Naive thymus-derived CD4-positive, alpha-beta T cell (primary cell): Measurements from ENCODE around the gene EIF2B5. TPM values are rescaled to one million over a fixed set of nuclear protein-coding genes. Genes with fewer than 3 reads are reported as not detected.
A peak's percentile ranks its signal among the peaks of the same experiment; 100 is the strongest.

Experiments used
- ATAC-seq: fragments of 150-1000 bp; cut with Tn5 transposase; 2 replicates; pipeline ENCODE4 v1.10.0; 2021; ENCODE audit warnings: mild to moderate bottlenecking, moderate library complexity
- CTCF ChIA-PET: fragments of 350-600 bp; sonication (Branson Sonifier 250); formaldehyde crosslinking; loops from one replicate; lab custom pipeline; 2021; ENCODE audit warnings: antibody characterized with exemption; lab: Charles Lee
- POLR2A ChIA-PET: fragments of 350-600 bp; sonication (Branson Sonifier 250); formaldehyde crosslinking; loops from one replicate; lab custom pipeline; 2021; ENCODE audit warnings: antibody characterized with exemption, inconsistent platforms; lab: Charles Lee
- DNase-seq, 9 donors: peaks; one replicate each; pipeline versions ENCODE4 v3.0.0 to v3.0.0-alpha.2; 2020 to 2022; ENCODE audit warnings: mixed read lengths in 1 of 9
- H3K27ac ChIP-seq: one replicate; pipeline ENCODE4 v1.7.0; 2013; ENCODE audit warnings: mild to moderate bottlenecking, low read depth, low read length, moderate library complexity
- H3K27me3 ChIP-seq, 2 donors: one replicate each; pipeline ENCODE4 v1.7.0; 2013; ENCODE audit warnings: low read length in 2 of 2, mild to moderate bottlenecking in 2 of 2, moderate library complexity in 2 of 2; ENCODE audit not compliant: control insufficient read depth in 2 of 2, insufficient read depth in 2 of 2
- H3K36me3 ChIP-seq, 3 experiments: 1 replicate in 2 of 3; 2 replicates in 1 of 3; pipeline ENCODE4 v1.7.0; 2013; ENCODE audit warnings: low read length in 3 of 3, mild to moderate bottlenecking in 3 of 3, moderate library complexity in 1 of 3; ENCODE audit not compliant: insufficient read depth in 3 of 3, control insufficient read depth in 2 of 3
- H3K4me1 ChIP-seq, 2 donors: one replicate each; pipeline ENCODE4 v1.7.0; 2013; ENCODE audit warnings: low read length in 2 of 2, mild to moderate bottlenecking in 2 of 2, moderate library complexity in 1 of 2; ENCODE audit not compliant: control insufficient read depth in 2 of 2, insufficient read depth in 2 of 2
- H3K4me3 ChIP-seq: 2 replicates; pipeline ENCODE4 v1.7.0; 2013; ENCODE audit warnings: mild to moderate bottlenecking, low read length
- H3K9me3 ChIP-seq, 3 experiments: 1 replicate in 2 of 3; 2 replicates in 1 of 3; pipeline ENCODE4 v1.7.0; 2013; ENCODE audit warnings: low read length in 3 of 3; ENCODE audit not compliant: control insufficient read depth in 2 of 3
- H3K27ac Mint-ChIP-seq, 9 donors: one replicate each; pipeline ENCODE4 v1.8.0; 2020 to 2022; ENCODE audit warnings: mixed read lengths in 9 of 9, mild to moderate bottlenecking in 8 of 9, moderate library complexity in 5 of 9, inconsistent platforms in 2 of 9
- H3K27me3 Mint-ChIP-seq, 5 donors: one replicate each; pipeline ENCODE4 v1.8.0; 2021 to 2022; ENCODE audit warnings: mixed read lengths in 5 of 5, mild to moderate bottlenecking in 1 of 5
- H3K36me3 Mint-ChIP-seq, 5 donors: one replicate each; pipeline ENCODE4 v1.8.0; 2020 to 2022; ENCODE audit warnings: mixed read lengths in 5 of 5, mild to moderate bottlenecking in 3 of 5, inconsistent platforms in 1 of 5
- H3K4me1 Mint-ChIP-seq, 7 donors: one replicate each; pipeline ENCODE4 v1.8.0; 2020 to 2022; ENCODE audit warnings: mixed read lengths in 7 of 7, mild to moderate bottlenecking in 3 of 7, inconsistent platforms in 1 of 7
- H3K4me3 Mint-ChIP-seq, 10 donors: one replicate each; pipeline ENCODE4 v1.8.0; 2020 to 2022; ENCODE audit warnings: mild to moderate bottlenecking in 10 of 10, mixed read lengths in 10 of 10, moderate library complexity in 6 of 10, inconsistent platforms in 2 of 10
- H3K9me3 Mint-ChIP-seq, 11 donors: one replicate each; pipeline ENCODE4 v1.8.0; 2020 to 2022; ENCODE audit warnings: mixed read lengths in 11 of 11, mild to moderate bottlenecking in 4 of 11, inconsistent platforms in 1 of 11, moderate library complexity in 1 of 11
- intact Hi-C, 2 donors: fragments of 100-400 bp; cut with micrococcal nuclease; formaldehyde crosslinking; loops; one replicate each; pipeline ENCODE4 v1.15.1; 2023
- polyA plus RNA-seq, 2 donors: library from polyadenylated mRNA; unstranded; fragments of 300-500 nt; fragmentation: Illumina TruSeq; gene quantifications; one replicate each; pipeline ENCODE4 v1.2.3, GENCODE V29; 2021
- total RNA-seq, 6 experiments: library from RNA in 5 of 6; stranded (reverse) in 5 of 6; gene quantifications; 1 replicate in 5 of 6; 2 replicates in 1 of 6; pipeline ENCODE4 v1.2.3 and lab custom pipeline; 2021 to 2026

EIF2B5 gene
- total and polyA plus RNA-seq, 7 experiments from 2014 or later: 47.2 to 87.2 (median 67.7) TPM

- no peak for ATAC-seq
- POLR2A ChIA-PET: interaction anchor here (0.6 to 3.0 kb wide), 5 partner anchors 12 to 38 kb away, joined by 3 to 15 read pairs (median 7); partner anchors contain the start of genes ABCF3, DVL3 and EIF2B5
- H3K27ac Mint-ChIP-seq: peak overlapping the region in 5 of 9 donors; percentile 16 to 62 (median 53)
- no peaks in the 10 kb centered on the region for H3K9me3 ChIP-seq
- H3K4me3 Mint-ChIP-seq: no peak overlapping the region
- H3K9me3 Mint-ChIP-seq: no peaks in the 10 kb centered on the region
- no peaks in the 10 kb centered on the region for H3K27me3 Mint-ChIP-seq
- peaks cover 9 to 33% (median 31%) of the 10 kb centered on the region in 7 donors for H3K4me1 Mint-ChIP-seq
- no peak overlapping the region for H3K27ac ChIP-seq
- peaks cover 0 to 44% (median 0%) of the 10 kb centered on the region in 3 experiments for H3K36me3 ChIP-seq
- no peaks in the 10 kb centered on the region for H3K27me3 ChIP-seq
- H3K4me1 ChIP-seq: peaks cover 18 to 20% of the 10 kb centered on the region in 2 donors
- intact Hi-C loops: loop anchor here in 1 of 2 donors (10.0 kb wide), 1 partner anchor 538 kb away; the partner anchor contains the start of gene KLHL24
- CTCF ChIA-PET: interaction anchor here (0.8 to 1.5 kb wide), 5 partner anchors 13 to 125 kb away, joined by 3 to 5 read pairs (median 3); partner anchors contain the start of genes ABCF3, DVL3 and EIF2B5
- no peak for DNase-seq
- no peak overlapping the region for H3K4me3 ChIP-seq
- peaks cover 0 to 9% (median 4%) of the 10 kb centered on the region in 5 donors for H3K36me3 Mint-ChIP-seq
These were observed 37.7 kb downstream of the EIF2B5 start for GRCh38 chr3:184172681-184173373.

GRCh38 chr3:184173374-184173722, 38.2 kb downstream of the EIF2B5 start:
- POLR2A ChIA-PET: interaction anchor here (0.6 to 3.0 kb wide), 7 partner anchors 11 to 771 kb away, joined by 3 to 15 read pairs (median 3); partner anchors contain the start of genes ABCF3, DVL3 and EIF2B5
- no peak overlapping the region for H3K4me3 ChIP-seq
- CTCF ChIA-PET: interaction anchor here (0.8 to 1.5 kb wide), 5 partner anchors 13 to 289 kb away, joined by 3 to 5 read pairs (median 3); partner anchors contain the start of genes ABCF3, DVL3, EIF2B5 and PARL
- H3K27me3 ChIP-seq: no peaks in the 10 kb centered on the region
- Mint-ChIP-seq H3K36me3 (peaks cover 0 to 13% (median 4%) of the 10 kb centered on the region in 5 donors), H3K4me3 (no peak overlapping the region), H3K27ac (peak overlapping the region in 5 of 9 donors; percentile 23 to 76 (median 55)), H3K9me3 (no peaks in the 10 kb centered on the region), H3K27me3 (no peaks in the 10 kb centered on the region), H3K4me1 (peaks cover 14 to 38% (median 37%) of the 10 kb centered on the region in 7 donors)
- H3K36me3 ChIP-seq: peaks cover 0 to 44% (median 0%) of the 10 kb centered on the region in 3 experiments
- peaks cover 18 to 20% of the 10 kb centered on the region in 2 donors for H3K4me1 ChIP-seq
- ATAC-seq: no peak
- H3K27ac ChIP-seq: no peak overlapping the region
- DNase-seq: no peak
- H3K9me3 ChIP-seq: no peaks in the 10 kb centered on the region
- intact Hi-C loops: loop anchor here in 1 of 2 donors (10.0 kb wide), 1 partner anchor 539 kb away; the partner anchor contains the start of gene KLHL24

- CTCF ChIA-PET: interaction anchor here (0.8 to 1.5 kb wide), 4 partner anchors 12 to 290 kb away, joined by 3 to 5 read pairs (median 4); partner anchors contain the start of genes ABCF3, DVL3, EIF2B5 and PARL
- H3K27me3 ChIP-seq: no peaks in the 10 kb centered on the region
- DNase-seq: no peak
- peaks cover 0 to 44% (median 4%) of the 10 kb centered on the region in 3 experiments for H3K36me3 ChIP-seq
- peak overlapping the region; percentile 42 for H3K27ac ChIP-seq
- H3K9me3 ChIP-seq: no peaks in the 10 kb centered on the region
- no peaks in the 10 kb centered on the region for H3K27me3 Mint-ChIP-seq
- intact Hi-C loops: loop anchor here (1.0 to 10.0 kb wide), 14 partner anchors 11 to 1075 kb away; partner anchors contain the start of genes ABCC5 (in 2 of the 2), DVL3 (in 2 of the 2), EEF1AKMT4 (in 2 of the 2) and EIF2B5 (in 2 of the 2)
- H3K4me3 Mint-ChIP-seq: peak overlapping the region; percentile 89 to 98 (median 94)
- peaks cover 0 to 17% (median 4%) of the 10 kb centered on the region in 5 donors for H3K36me3 Mint-ChIP-seq
- H3K4me3 ChIP-seq: no peak overlapping the region
- peaks cover 18 to 20% of the 10 kb centered on the region in 2 donors for H3K4me1 ChIP-seq
- H3K4me1 Mint-ChIP-seq: peaks cover 14 to 44% (median 38%) of the 10 kb centered on the region in 7 donors
- no peaks in the 10 kb centered on the region for H3K9me3 Mint-ChIP-seq
- peak overlapping the region; percentile 51 to 94 (median 87) for H3K27ac Mint-ChIP-seq
- ATAC-seq: no peak
- POLR2A ChIA-PET: interaction anchor here (0.6 to 3.0 kb wide), 6 partner anchors 10 to 76 kb away, joined by 3 to 15 read pairs (median 6); partner anchors contain the start of genes ABCF3, DVL3 and EIF2B5
These were observed 39.1 kb downstream of the EIF2B5 start for GRCh38 chr3:184174284-184174645.

- intact Hi-C loops: loop anchor here (1.0 to 10.0 kb wide), 14 partner anchors 10 to 1076 kb away; partner anchors contain the start of genes ABCC5 (in 2 of the 2), DVL3 (in 2 of the 2), EEF1AKMT4 (in 2 of the 2) and EIF2B5 (in 2 of the 2)
- Mint-ChIP-seq H3K36me3 (peaks cover 0 to 18% (median 4%) of the 10 kb centered on the region in 5 donors), H3K9me3 (no peaks in the 10 kb centered on the region), H3K4me3 (peak within 1 kb of the TSS; percentile 89 to 98 (median 96)), H3K27ac (peak within 1 kb of the TSS; percentile 75 to 94 (median 90)), H3K27me3 (no peaks in the 10 kb centered on the region), H3K4me1 (peaks cover 14 to 46% (median 38%) of the 10 kb centered on the region in 7 donors)
- peak; percentile 98 to 99 (median 98) for DNase-seq
- Histone ChIP-seq H3K36me3 (peaks cover 0 to 47% (median 6%) of the 10 kb centered on the region in 3 experiments), H3K27ac (peak within 1 kb of the TSS; percentile 95), H3K4me1 (peaks cover 18 to 20% of the 10 kb centered on the region in 2 donors), H3K9me3 (no peaks in the 10 kb centered on the region), H3K4me3 (peak within 1 kb of the TSS; percentile 82), H3K27me3 (no peaks in the 10 kb centered on the region)
- ATAC-seq: peak; percentile 98
- ChIA-PET POLR2A (interaction anchor here (0.6 to 3.0 kb wide), 8 partner anchors 9 to 290 kb away, joined by 3 to 15 read pairs (median 4); partner anchors contain the start of genes ABCF3, DVL3, EIF2B5 and PARL), CTCF (interaction anchor here (1.5 kb wide), 1 partner anchor 11 kb away, joined by 4 read pairs; the partner anchor contains the start of gene ABCF3)
These were observed 39.7 kb downstream of the EIF2B5 start, which contains the start of gene AP2M1 for GRCh38 chr3:184174646-184175492. Gene AP2M1 (plus strand): TSS chr3:184174855. CDS start chr3:184176994, 2,139 bp downstream.

GRCh38 chr3:184175506-184175905, 40.3 kb downstream of the EIF2B5 start:
- Mint-ChIP-seq H3K9me3 (no peaks in the 10 kb centered on the region), H3K4me1 (peaks cover 14 to 46% (median 38%) of the 10 kb centered on the region in 7 donors), H3K36me3 (peaks cover 4 to 21% (median 4%) of the 10 kb centered on the region in 5 donors), H3K4me3 (peak overlapping the region; percentile 89 to 98 (median 96)), H3K27me3 (no peaks in the 10 kb centered on the region), H3K27ac (peak overlapping the region; percentile 75 to 91 (median 85))
- Histone ChIP-seq H3K4me1 (peaks cover 18 to 20% of the 10 kb centered on the region in 2 donors), H3K27me3 (no peaks in the 10 kb centered on the region), H3K27ac (peak overlapping the region; percentile 95), H3K4me3 (peak overlapping the region; percentile 82), H3K36me3 (peaks cover 1 to 49% (median 10%) of the 10 kb centered on the region in 3 experiments), H3K9me3 (no peaks in the 10 kb centered on the region)
- intact Hi-C loops: loop anchor here (2.0 to 10.0 kb wide), 2 partner anchors 539 to 541 kb away; partner anchors contain the start of gene KLHL24 (in 1 of the 2)
- POLR2A ChIA-PET: interaction anchor here (0.7 to 2.9 kb wide), 4 partner anchors 8 to 291 kb away, joined by 3 to 15 read pairs (median 4); partner anchors contain the start of genes ABCF3 and PARL
- DNase-seq (no peak), ATAC-seq (no peak)
- CTCF ChIA-PET: no interaction called here
